Cardiac muscle cell (in vitro differentiated cells and primary cell): ENCODE data around the gene CDC37L1. TPM values are rescaled to one million over a fixed set of nuclear protein-coding genes. Genes with fewer than 3 reads are reported as not detected.
A peak's percentile ranks its signal among the peaks of the same experiment; 100 is the strongest.

Experiments
- DNase-seq, 2 donors: peaks; one replicate each; pipeline versions ENCODE4 v3.0.0 to v3.0.0-alpha.2; 2010 to 2017; ENCODE audit warnings: low read depth in 1 of 2, low spot score in 1 of 2
- H3K27ac ChIP-seq: fragments of 200-600 bp; sonication (generic); 2 replicates; pipeline ENCODE4 v1.5.1; 2016
- H3K27me3 ChIP-seq: fragments of 200-600 bp; sonication (generic); 2 replicates; pipeline ENCODE4 v1.6.0; 2016; ENCODE audit warnings: control low read depth
- H3K36me3 ChIP-seq: fragments of 200-600 bp; sonication (generic); 2 replicates; pipeline ENCODE4 v1.5.1; 2016; ENCODE audit warnings: control low read depth
- H3K4me1 ChIP-seq: fragments of 200-600 bp; sonication (generic); 2 replicates; pipeline ENCODE4 v1.8.1; 2017; ENCODE audit warnings: low read depth, mild to moderate bottlenecking, mixed run types
- H3K4me3 ChIP-seq: fragments of 200-600 bp; sonication (generic); 2 replicates; pipeline ENCODE4 v1.5.1; 2016; ENCODE audit warnings: mild to moderate bottlenecking
- H3K9me3 ChIP-seq: fragments of 200-600 bp; sonication (generic); 2 replicates; pipeline ENCODE4 v1.5.1; 2017; ENCODE audit warnings: low read depth, mild to moderate bottlenecking, control low read depth
- polyA plus RNA-seq: library from polyadenylated mRNA; unstranded; fragments of >200 nt; fragmentation: Nextera tagmentation; extraction: Ambion mirVana; gene quantifications from 2 replicates; pipeline ENCODE4 v1.2.1, GENCODE V29; 2016
- total RNA-seq: library from RNA; depleted of rRNA; stranded (reverse); fragments of >200 nt; gene quantifications from 2 replicates; pipeline ENCODE4 v1.2.3, GENCODE V29; 2016
- TF ChIP-seq, protein P1 (sequence below): IDR thresholded peaks from 2 replicates; pipeline ENCODE4 v1.5.1; 2012; ENCODE audit warnings: low read depth, mild to moderate bottlenecking, low read length

The CDC37L1 gene
- total and polyA plus RNA-seq, 2 experiments from 2014 or later, result 19.6 to 39.2 TPM

DNA sequence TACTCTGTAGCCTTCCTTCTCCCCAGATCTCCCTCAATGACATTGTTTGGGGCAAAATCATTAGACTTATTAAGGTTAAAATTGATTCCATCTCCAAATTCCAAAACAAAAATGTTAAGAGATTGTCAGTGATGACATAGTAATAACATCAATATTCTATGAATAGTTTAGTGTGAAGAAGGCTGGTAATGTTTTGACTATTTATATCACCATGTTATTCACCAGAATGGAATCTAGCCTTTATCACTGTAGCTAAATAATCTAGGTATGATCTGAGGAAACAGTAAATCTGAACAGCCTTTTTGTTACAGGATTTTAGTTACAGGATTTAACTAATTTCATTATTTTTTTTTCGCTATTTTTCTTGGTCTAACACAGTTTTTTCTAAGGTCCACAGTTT is 18.2 kb upstream of the CDC37L1 start:
- H3K27ac ChIP-seq, result no peak overlapping the region
- no peak overlapping the region for H3K4me3 ChIP-seq
- no peaks in the 10 kb centered on the region for H3K27me3 ChIP-seq
- DNase-seq, result peak in 1 of 2 donors; percentile 39
- H3K36me3 ChIP-seq, result no peaks in the 10 kb centered on the region
- H3K4me1 ChIP-seq, result peaks cover 11% of the 10 kb centered on the region
- no peaks in the 10 kb centered on the region for H3K9me3 ChIP-seq
- TF ChIP-seq, protein P1, sequence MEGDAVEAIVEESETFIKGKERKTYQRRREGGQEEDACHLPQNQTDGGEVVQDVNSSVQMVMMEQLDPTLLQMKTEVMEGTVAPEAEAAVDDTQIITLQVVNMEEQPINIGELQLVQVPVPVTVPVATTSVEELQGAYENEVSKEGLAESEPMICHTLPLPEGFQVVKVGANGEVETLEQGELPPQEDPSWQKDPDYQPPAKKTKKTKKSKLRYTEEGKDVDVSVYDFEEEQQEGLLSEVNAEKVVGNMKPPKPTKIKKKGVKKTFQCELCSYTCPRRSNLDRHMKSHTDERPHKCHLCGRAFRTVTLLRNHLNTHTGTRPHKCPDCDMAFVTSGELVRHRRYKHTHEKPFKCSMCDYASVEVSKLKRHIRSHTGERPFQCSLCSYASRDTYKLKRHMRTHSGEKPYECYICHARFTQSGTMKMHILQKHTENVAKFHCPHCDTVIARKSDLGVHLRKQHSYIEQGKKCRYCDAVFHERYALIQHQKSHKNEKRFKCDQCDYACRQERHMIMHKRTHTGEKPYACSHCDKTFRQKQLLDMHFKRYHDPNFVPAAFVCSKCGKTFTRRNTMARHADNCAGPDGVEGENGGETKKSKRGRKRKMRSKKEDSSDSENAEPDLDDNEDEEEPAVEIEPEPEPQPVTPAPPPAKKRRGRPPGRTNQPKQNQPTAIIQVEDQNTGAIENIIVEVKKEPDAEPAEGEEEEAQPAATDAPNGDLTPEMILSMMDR, result no peak

DNA sequence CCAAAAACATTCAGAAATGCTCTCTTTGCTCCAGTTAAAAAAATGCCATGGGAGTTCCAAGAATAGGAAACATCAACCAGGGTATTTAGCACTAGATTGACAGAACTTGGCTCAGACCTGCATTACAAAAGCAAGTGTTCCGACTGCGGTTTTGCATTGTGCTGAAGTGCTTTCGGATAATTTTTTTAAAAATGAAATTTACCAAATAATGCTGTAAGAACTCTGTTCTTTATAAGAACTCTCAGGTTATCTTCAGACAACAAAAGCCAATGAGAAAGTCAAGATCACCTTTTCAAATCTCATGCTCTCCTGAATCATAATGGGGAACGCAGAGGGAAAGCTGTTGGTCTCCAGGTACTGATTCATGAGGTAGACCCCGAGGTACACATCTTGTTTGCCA is 17.8 kb upstream of the CDC37L1 start:
- H3K4me1 ChIP-seq, result peaks cover 11% of the 10 kb centered on the region
- TF ChIP-seq, protein P1, result no peak
- peak in 1 of 2 donors; percentile 83 for DNase-seq
- H3K9me3 ChIP-seq, result no peaks in the 10 kb centered on the region
- H3K27ac ChIP-seq, result no peak overlapping the region
- peak overlapping the region; percentile 87 for H3K4me3 ChIP-seq
- no peaks in the 10 kb centered on the region for H3K27me3 ChIP-seq
- no peaks in the 10 kb centered on the region for H3K36me3 ChIP-seq

DNA sequence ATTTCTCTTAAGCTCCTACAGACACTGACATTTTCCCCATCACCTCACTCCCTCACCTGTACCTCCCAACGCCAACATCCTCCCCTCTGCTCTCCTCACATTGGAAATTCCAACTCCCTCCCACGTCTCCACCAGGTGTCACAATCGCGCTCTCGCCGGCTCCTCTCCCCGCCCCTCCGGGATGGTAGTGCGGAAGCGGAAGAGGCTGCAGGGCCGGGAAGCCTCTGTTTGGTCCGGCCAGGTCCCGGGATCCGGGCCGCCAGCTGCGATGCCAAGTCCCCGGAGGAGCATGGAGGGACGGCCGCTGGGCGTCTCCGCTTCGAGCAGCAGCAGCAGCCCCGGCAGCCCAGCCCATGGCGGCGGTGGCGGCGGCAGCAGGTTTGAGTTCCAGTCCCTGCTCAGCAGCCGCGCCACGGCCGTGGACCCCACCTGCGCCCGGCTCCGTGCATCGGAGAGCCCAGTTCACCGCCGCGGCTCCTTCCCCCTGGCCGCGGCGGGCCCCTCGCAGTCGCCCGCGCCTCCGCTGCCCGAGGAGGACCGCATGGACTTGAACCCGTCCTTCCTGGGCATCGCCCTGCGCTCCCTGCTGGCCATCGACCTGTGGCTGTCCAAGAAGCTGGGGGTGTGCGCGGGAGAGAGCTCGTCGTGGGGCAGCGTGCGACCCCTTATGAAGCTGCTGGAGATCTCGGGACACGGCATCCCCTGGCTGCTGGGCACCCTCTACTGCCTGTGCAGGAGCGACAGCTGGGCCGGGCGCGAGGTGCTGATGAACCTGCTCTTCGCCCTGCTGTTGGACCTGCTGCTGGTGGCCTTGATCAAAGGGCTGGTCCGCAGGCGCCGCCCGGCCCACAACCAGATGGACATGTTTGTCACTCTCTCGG is 17.0 kb upstream of the CDC37L1 start, which contains the start of gene PLPP6:
TSS of gene PLPP6 (plus strand) at position 187 of the 881 bp plus-strand sequence. CDS start at position 269, 82 bp downstream.
- H3K4me3 ChIP-seq, result peak within 1 kb of the TSS; percentile 87
- TF ChIP-seq, protein P1, result peak; percentile 47
- H3K27me3 ChIP-seq, result no peaks in the 10 kb centered on the region
- H3K4me1 ChIP-seq, result peaks cover 11% of the 10 kb centered on the region
- peak; percentile 86 to 91 for DNase-seq
- no peaks in the 10 kb centered on the region for H3K36me3 ChIP-seq
- peak within 1 kb of the TSS; percentile 15 for H3K27ac ChIP-seq
- no peaks in the 10 kb centered on the region for H3K9me3 ChIP-seq

DNA sequence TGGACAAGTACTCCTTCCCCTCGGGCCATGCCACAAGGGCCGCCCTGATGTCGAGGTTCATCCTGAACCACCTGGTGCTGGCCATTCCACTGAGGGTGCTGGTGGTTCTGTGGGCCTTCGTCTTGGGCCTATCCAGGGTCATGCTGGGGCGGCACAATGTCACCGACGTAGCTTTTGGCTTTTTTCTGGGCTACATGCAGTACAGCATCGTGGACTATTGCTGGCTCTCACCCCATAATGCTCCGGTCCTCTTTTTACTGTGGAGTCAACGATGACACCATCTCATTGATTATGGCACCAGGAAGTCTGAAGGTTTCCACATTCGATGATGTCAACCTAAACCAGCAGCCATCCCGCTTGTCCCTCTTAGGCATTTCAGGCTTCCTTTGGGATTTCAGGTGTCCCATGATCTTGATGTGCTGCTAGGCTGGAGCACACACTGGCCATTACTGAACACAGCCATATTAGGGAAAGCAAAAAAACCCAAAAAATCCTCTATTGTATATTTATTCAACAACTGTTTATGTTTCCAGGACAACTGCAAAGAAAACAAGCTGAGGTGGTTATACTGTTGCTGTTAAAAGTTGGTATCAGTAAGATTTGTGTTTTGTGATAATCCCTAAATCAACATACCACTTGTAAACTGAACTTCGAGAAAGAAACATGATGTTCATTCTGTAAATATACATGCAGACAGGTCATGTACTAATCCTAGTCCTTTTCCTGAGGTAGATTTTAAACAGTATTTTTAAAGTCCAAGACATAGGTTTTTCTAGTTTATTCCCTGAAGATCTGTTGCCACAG is 16.2 kb upstream of the CDC37L1 start:
- H3K27me3 ChIP-seq, result peaks cover 7% of the 10 kb centered on the region
- no peaks in the 10 kb centered on the region for H3K9me3 ChIP-seq
- no peaks in the 10 kb centered on the region for H3K36me3 ChIP-seq
- peaks cover 11% of the 10 kb centered on the region for H3K4me1 ChIP-seq
- H3K4me3 ChIP-seq, result peak overlapping the region; percentile 87
- H3K27ac ChIP-seq, result no peak overlapping the region
- no peak for DNase-seq
- TF ChIP-seq, protein P1, result no peak

DNA sequence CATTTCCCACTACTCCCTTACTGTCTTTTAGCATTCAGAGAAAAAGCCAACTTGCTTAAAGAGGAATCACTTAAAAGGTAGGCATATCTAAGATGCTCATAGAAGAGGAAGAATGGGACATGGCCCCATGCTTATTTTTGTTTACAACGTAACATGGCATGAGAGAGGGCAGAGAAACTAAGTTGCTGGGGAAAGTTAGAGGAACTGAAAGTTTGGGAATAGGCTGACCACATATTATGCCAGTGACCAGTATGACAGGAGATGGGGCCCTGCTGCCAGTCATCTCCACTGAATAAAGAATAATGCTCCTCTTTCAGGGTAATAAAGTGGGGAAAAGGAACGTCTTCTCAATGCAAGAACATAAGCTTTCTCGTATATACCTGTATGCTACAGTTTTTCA is 15.4 kb upstream of the CDC37L1 start:
- Histone ChIP-seq H3K4me1 (peaks cover 11% of the 10 kb centered on the region), H3K27ac (no peak overlapping the region), H3K4me3 (no peak overlapping the region), H3K9me3 (no peaks in the 10 kb centered on the region), H3K27me3 (peaks cover 7% of the 10 kb centered on the region), H3K36me3 (no peaks in the 10 kb centered on the region)
- DNase-seq, result no peak
- TF ChIP-seq, protein P1, result no peak
